Activated CD8-positive, alpha-beta memory T cell treated with anti-CD3 and anti-CD28 coated beads, Interleukin-2, amount 50 U/mL, for 48 hours (primary cell): Measurements from ENCODE around the gene CAB39.

Source experiments
- DNase-seq: peaks from one replicate; pipeline ENCODE4 v3.0.0-alpha.2; 2020

The CAB39 gene

DNA sequence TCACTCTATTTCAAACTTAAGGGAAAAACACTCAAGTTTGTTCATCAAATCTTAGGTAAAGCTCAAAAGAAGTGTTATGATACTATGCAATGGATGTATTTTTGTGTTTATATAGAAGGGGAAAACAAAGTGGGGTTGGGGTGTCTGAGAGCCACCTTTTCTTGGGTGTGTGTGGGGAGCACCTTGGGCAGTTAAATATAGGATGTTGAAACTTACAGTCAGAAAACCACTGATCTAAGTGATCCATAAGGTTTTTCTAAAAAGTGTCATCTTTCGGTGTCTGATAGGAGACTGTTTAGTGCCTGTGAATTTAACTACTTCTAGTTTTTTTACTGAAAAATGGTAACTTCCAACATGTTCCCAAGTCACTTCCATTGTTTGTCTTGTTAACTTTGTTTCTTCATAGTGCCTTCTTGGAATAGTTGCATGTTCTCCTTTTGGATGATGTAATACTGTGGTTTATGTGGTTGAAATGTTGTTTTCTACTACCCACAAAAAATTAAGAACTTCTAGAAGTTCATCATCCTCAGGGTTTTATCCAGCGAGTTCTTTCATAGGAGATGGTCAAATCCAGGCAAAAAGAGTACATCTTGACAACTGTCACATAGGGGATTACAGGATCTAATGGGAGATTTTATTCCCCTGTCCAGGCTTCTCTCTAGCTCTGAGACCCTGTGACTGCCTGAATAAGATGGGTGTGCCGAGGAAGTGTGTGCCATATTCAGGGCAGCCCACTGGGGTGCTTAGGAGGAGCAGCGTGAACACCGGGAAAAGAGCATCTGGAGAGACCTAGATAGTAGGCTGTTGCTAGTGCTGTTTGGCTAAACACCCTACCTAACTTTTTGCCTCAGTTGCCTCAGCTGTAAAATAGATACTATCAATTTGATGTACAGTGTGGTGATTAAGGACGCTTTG, 46.2 kb downstream of the CAB39 start:
- DNase-seq, result no peak

DNA sequence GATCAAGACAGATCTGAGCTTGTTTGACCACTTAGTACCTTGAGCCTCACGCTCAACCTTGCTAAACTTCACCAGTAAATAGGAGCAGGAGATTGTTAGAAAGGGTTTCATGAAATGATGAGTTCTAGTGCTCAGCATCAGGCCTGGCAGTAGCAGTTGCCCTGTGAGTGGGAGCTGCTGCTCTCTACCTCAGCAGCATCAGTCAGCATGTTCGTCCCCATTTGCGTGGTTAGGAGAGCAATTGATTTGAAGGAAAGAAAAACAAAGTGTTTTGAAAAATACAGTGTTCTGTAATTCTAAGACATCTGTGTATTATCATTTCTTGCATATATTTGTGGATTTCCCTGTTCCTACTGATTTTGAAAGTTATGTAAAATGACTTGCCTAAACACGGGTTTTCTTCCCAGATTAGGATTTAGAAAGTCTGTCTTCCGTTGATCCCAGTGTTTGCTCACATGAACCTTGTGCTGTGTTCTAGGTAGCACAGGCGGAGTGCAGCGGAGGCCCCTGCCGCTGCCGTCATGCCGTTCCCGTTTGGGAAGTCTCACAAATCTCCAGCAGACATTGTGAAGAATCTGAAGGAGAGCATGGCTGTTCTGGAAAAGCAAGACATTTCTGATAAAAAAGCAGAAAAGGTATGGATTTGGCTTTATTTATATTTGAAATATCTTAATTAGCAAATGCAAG, 47.0 kb downstream of the CAB39 start:
- DNase-seq, result no peak

DNA sequence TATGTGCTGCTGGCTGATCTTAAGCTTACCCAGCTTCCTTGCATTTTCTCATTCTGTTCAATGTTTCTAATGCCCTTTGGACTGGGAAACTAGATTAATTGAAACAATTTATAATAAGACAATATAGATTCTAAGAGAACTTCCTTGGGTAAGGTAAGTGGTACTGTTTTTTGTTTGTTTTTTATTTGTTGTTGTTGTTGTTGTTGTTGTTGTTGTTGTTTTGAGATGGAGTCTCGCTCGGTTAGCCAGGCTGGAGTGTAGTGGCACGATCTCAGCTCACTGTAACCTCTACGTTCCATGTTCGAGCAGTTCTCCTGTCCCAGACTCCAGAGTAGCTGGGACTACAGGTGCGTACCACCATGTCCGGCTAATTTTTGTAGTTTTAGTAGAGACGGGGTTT, 49.1 kb downstream of the CAB39 start:
- no peak for DNase-seq

DNA sequence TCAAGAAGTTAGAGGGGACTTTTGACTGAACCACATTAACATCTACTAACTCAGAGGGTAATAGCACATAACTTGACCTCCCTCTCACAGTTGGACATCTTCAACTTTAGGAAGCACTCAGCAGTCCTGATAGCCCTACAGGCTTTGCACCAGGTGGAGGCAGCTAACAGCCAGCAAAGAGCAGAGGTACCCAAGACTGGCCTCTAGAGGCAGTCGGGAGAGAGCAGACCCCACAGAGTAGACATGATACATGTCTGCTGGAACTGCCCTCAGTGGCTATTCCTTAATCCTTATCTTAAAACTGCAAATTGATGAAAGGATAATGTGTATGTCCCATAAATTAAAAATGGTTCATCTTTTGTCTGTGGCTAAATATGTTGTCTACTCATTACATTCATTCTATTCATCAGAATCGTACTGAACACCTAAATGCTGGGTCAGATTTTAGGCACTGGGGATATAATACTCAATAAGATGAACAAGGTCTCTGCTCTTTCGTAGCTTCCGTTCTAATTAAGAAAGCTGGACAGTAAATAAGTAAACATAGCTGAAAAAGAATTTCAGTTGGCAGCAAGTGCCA, 49.8 kb downstream of the CAB39 start:
- DNase-seq, result no peak

DNA sequence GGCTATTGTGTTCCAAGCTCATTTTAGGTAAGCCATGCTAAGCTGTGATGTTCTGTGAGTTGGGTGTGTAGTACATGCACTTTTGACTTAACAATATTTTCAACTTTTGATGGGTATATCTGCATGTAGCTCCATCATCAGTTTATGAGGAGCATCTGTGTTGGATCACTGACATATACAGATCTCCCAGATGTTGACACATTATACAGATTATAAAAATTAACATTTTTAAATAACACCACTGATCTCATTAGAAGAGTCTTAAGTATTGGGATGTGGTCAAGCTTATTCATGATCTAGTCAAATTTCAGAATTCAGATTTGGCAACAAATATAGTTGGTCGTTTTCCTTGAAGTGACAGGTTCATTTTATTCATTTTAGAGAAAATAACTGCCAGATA, 51.7 kb downstream of the CAB39 start:
- no peak for DNase-seq

DNA sequence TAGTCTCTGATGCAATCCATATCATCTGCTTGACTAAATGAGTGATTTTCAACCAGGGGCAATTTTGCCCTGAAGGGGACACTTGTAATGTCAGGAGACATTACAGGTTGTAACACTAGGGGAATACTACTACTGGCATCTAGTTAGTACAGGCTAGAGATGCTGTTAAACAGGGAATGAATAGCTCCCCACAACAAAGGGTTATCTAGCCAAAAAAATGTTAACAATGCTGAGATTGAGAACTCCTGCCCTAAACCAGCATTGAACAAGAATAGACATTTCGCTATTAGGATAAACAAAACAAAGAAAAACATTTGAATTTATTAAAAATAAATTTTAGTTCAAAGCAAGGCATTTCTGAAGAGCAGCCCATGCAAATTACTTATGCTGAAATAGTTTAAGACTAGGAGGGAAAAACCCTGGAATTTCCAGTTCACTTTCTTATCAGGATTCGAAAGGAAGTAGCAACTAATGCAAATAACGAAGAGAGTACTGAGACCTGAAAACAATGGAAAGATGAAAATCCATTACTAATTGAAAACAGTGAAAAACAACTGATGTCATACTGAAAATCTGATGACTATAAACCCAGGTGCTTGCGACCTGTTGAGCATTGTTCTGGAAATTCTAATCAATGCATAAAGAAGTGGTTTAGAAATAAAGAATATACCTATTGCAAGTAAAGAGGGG, 53.1 kb downstream of the CAB39 start:
- no peak for DNase-seq

DNA sequence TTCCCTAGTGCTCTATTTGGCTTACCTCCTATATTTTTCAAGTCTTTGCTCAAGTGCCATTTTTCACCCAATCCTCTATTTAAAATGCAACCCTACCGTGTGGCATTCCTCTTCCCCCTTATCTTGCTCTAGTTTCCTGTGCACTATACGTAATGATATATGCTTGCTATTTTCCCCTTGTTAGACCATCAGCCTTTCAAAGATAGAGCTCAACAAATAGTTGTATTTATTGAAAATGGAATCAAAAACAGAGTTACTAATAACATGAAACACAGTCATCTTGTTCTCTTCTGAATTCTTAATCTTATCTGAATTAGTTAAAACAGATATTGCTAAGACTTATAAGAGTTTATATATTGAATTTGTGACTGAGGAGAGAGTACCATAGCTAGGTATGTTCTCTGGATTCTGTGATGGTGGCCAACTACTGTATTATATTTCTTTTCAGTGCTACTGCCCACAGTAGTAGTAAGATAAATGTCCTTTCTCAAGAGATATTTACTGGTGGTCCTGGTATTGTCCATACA, 55.3 kb downstream of the CAB39 start:
- no peak for DNase-seq

DNA sequence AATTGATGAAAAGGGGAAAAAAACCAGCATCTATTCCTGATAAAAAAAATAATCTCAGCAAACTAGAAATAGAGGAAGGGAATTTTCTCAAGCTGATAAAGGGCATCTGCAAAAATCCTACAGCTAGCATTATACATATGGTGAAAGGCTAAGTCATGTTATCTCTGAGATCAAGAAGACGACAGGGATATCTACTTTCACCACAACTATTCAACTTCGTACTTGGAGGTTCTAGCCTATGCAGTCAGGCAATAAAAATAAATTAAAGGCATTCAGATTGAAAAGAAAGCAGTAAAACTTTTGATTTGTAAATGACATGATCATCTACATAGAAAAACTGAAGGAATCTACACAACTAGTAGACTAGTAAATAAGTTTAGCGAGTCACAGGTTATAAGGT, 58.2 kb downstream of the CAB39 start:
- no peak for DNase-seq

DNA sequence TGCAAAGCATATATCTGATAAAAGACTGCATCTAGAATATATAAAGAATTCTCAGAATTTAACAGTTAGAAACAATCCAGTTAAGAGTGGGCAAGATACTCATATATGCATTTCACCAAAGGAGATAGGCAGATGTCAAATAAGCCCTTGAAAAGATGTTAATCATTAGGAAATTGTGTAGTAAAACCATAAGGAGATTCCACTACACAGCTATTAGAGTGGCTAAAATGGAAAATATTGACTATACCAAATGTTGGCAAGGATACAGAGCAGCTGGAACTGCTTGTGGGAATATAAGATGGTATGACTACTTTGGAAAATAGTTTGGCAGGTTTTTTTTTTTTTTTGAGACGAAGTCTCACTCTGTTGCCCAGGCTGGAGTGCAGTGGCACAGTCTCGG, 59.5 kb downstream of the CAB39 start:
- DNase-seq, result no peak

DNA sequence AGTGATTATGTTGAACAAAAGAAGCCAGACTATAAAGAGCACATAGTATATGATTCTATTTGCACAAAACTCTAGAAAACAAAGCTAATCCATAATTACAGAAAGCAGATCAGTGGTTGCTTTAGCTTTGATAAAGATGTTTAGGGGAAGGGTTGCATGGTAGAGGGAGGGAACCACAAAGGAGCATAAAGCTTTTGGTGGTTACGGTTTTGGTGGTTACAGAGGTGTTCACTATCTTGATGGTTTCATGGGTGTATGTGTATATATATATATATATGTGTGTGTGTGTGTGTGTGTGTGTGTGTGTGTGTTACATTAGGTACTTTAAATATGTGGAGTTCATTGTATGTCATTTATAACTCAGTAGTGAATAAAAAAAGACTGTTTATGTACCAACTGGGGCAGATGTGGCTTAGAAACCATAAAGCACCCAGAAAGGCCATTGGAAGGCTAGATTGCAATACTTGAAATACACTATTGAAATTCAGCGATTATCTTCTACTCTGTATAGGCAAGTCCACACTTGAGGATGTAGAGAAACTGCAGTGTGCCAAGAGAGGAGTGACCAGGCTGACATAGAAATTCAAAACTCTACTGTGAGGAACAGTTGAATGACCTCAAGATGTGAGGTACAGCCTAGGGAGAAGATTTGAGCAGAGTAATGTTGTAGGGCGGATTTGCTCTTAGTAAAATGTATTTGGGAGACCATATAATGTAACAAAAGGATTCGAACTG, 60.6 kb downstream of the CAB39 start:
- DNase-seq, result no peak

DNA sequence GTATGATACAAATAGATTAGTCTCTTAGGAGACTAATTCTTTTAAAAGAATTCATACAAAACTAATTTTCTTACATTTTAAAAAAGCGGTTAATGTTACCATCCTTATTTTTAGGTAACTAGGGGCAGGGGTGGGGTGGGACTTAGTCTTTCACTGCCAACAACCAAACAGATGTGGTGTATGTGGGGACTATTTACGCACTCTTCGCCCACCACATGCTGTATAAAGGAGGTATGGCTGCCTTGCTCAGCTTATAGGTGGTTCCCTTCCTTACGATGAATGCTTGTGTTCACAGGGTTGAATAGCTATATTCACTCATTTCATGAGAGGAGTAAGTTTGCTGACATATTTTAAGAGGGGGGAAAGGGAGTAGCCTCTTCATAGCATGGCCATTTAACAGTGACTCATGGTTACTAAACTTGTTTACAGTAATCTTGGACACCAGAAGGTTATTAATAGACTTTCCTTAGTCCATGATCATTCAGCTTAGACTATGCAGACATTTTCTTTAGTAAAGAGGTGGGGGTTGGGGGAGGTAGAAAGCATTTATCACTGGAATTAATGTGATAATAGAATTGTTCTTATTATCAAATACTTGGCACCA, 61.8 kb downstream of the CAB39 start:
- DNase-seq, result no peak

DNA sequence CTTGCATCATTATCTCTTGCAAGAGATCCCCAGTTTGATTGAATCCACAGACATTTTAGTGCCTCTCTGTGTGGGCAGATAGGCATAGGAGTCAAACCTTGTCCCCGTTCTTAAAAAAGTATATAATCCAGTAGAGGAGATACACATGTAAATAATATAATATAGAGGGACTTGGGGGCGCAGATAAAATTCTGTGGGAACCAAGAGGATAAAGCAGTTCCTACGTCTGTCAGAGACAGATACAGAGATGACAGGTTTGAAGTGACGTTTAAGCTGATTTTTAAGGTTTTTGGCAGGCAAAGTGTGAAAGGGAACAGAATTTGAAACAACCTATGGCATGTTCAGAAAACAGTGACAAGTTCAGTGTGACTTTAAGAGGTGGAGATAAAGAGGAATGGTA, 63.1 kb downstream of the CAB39 start:
- DNase-seq, result no peak

DNA sequence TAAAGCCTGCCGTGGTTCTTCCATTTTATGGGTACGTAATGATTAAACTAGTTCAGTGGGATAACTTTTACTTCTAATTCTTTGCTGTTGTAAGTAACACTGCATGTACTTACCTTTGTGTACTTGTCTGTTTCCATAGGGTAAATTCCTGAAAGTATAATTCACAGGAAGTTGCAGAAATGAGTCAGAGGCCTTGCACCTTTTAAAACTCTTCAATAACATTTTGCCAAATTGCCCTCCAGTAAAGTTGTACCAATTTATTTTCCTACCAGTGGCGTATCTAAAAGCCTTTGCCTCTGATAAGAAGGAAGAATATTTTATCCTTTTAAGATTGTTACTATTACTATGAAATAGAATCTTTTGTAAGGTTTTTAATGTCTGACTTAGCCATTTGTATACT, 65.1 kb downstream of the CAB39 start:
- no peak for DNase-seq

DNA sequence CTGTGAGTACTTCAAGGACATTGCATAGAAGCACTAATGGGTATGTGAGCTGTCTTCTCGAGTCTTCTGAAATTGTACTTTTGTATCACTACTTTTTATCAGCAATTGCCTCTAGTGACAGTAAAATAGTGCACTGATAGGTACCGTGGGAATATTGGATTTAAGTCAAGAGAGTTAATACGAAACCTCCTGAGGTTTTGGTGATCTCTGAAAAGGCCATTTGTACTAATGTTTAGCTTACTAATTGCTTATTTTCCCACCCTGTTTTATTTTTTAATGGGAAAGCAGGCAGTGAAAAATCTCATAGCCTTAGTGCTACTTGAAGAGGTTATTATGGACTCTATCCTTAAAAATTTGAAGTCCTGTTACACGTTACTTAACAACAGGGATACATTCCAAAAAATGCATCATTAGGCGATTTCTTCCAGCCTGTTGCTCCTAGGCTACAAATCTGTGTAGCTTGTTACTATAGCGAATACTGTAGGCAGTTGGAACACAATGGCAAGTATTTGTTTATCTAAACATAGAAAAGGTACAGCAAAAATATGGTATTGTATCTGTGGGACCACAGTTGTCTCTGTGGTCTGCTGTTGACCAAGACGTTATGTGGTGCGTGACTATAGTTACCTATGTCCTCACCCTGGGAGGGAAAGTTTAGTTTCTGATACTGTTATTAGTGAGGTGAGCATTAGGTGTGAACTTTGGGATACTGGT, 65.9 kb downstream of the CAB39 start:
- no peak for DNase-seq

DNA sequence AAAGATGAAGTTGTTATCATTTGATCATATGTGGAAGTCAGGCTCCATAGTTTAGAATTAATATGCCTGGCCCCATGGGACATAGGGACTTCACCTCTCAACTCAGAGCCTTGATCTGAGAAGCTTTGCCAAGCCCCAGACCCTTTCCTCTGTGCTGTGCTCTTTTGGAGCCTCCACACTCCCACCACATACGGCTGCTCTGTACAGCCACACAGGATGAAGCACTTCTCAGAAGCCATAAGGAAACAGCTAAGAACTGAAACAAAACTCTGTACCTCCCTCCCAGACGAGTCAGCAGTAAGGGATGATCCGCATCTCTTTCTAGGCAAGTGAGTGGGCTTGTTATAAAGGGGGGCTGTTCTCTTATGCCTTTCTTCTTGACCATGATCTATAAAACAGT, 66.5 kb downstream of the CAB39 start:
- no peak for DNase-seq

DNA sequence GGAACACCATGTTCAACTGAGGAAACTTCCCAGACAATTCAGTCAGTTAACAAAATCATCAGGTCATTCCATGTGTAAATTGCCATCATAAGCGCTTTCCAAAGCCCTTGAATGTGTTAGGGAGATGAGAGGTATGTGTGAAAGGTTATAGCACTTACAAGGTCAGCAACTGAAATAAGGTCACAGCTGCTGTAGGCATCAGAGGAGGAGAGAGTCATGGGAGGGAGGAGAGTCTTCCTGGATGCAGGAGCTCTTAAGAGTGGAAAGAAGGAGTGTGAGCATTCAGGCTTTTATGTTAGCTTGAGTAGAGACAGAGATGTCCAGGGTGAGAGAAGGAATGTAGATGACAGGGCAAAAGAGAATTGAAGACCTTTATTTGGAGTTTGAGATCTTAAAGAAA, 67.0 kb downstream of the CAB39 start:
- DNase-seq, result no peak

DNA sequence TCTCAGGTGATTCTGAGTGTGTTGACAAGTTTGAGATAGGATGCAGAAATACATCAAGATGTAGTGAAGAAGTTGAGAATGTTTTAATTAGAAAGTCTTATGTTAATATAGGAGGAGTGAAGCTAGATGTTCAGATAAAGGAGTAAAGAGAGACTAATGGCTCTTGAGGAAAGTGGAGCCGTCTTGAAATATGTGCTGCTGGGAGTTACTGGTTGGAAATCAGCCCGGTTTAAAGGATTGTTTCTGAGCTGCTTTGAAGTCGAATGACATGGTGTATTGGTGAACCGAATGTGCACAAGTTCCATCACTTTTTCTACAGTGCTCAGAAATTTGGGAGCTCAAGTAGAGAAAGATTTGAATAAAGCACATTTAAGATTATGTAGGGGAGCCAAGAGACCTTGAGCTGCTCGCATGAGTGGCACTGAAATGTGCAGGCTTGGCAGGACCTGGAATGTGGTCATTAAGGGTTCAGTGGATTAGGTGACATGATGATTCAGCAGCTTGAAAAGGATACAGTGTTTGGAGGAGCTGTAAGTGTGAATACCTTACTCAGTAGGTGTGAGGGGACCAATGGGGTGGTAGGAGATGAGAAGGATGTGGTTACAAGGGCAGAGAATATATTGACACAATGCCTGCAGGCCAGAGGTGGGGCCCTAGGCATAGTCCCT, 68.6 kb downstream of the CAB39 start:
- no peak for DNase-seq

DNA sequence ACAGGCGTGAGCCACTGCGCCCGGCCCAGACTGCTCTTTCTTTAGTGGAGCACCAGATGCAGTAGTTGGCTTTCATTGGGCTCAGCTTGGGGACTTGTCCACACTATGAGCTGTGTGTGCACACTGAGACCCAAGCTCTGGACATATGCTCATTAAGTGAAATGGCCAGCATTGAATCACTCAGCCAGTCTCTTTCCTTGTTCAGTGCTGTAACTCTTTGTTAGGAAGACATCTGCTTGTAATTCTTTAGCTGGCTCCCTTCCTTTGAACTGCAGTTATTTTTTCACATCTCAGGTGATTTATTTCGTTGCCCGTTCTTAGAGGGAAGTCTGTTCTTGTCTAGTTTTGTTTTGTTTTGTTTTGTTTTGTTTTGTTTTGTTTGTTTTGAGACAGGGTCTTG, 70.5 kb downstream of the CAB39 start:
- no peak for DNase-seq

DNA sequence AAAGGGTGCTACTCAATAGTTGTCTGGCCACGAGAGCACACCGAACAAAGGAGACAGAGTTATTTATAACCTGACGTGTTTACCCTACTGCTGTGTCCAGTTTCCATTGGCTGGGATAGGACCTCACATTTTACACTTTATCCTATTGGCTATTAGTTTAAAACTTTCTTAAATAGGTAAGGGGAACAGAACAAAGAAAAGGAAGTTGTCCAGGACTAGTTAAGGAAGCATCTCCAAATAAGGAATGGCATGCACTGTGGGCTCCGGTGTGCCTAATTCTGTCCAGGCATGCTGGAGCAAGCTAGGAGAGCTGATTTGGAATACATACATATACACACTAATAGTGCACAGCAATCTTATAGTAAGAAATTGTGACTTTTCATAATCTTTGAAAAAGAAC, 72.2 kb downstream of the CAB39 start:
- no peak for DNase-seq

DNA sequence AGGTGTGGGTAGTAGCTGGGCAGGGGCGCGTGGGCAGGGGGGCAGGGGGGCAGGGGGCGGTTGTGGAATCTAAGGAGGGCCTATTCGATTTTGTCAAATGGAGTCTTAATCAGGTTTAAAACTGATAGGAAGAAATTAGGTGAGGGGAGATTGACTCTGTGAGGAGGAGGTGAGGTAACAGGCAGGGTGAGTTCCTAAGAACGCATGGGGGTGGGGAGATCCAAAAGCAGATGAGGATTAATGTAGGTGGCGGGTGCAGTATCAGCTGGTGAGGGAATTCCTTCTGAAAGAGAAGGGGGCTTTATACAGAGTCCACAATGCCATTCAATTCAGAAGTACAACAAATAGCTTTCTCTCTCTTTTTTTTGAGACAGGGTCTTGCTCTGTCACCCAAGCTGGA, 72.7 kb downstream of the CAB39 start:
- DNase-seq, result no peak

DNA sequence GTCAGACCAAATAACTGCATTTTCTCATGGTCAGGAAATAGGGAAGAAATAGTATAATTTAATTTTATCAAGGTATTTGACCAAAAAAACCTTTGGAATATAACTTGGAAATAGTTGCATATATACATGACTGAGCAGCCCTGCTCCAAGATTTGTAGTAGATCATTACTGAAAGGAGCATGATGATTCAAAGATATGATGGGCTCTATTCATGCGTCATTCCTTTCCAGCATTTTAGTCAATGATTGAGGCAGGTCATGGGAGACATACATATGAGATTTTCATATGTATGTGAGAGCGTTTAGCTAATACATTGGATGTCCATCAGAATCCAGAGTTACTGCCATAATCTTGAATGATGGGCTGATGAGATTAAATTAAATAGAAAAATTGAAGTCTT, 74.5 kb downstream of the CAB39 start:
- no peak for DNase-seq
